ENCODE data around the gene ACAP3.

GRCh38 chr1:1273209-1273511, 34.6 kb downstream of the ACAP3 start:
- TF ChIP-seq CTCF (IDR thresholded peaks at IDR 0.05 in 8 of 11, conservative IDR thresholded peaks at IDR 0.05 in 3 of 11) (no peak), POLR2AphosphoS5 (IDR thresholded peaks at IDR 0.05) (no peak), POLR2A (IDR thresholded peaks at IDR 0.05) (no peak)
